HG03432 (cell line): ENCODE results near the gene SLC7A10.
A peak's percentile ranks its signal among the peaks of the same experiment; 100 is the strongest.
"Not testable (repeated sequence)": the region's sequence is repeated elsewhere in the genome, so short reads cannot be mapped to it uniquely, and the experiment has no call there.

Source experiments
- ATAC-seq: cut with Tn5 transposase; IDR thresholded peaks from one replicate; pipeline ENCODE4 v1.9.1; 2021; ENCODE audit warnings: mild to moderate bottlenecking, moderate library complexity; ENCODE audit not compliant: unreplicated experiment

Gene SLC7A10

DNA sequence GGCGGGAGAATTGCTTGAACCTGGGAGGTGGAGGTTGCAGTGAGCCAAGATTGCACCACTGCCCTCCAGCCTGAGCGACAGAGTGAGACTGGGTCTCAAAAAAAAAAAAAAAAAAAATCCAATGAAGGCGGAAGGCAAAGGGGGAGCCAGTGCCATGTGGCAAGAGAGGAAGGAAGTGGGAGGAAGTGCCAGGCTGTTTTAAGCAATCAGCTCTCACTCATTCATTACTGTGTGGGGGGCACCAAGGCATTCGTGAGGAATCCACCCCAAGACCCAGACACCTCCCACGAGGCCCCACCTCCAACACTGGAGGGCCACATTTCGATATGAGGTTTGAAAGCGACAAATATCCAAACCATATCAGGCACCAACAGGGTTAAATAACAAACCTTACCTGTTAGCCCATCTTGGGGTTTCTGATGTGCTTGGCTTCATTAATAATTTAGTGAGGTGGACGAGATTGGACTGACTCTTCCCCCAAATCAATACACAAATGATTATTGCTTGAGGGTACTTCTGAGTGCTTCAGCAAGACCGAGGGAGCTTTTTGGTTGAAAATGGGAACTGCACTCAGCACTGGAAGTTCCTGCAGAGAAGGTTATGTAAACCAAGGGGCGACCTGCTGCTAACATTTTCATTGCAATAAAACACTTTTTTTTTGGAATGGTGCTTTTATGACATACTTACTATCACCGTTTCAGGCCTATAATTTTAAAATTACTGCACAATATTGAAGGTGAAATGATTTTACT, 39.0 kb downstream of the SLC7A10 start:
- no peak for ATAC-seq

DNA sequence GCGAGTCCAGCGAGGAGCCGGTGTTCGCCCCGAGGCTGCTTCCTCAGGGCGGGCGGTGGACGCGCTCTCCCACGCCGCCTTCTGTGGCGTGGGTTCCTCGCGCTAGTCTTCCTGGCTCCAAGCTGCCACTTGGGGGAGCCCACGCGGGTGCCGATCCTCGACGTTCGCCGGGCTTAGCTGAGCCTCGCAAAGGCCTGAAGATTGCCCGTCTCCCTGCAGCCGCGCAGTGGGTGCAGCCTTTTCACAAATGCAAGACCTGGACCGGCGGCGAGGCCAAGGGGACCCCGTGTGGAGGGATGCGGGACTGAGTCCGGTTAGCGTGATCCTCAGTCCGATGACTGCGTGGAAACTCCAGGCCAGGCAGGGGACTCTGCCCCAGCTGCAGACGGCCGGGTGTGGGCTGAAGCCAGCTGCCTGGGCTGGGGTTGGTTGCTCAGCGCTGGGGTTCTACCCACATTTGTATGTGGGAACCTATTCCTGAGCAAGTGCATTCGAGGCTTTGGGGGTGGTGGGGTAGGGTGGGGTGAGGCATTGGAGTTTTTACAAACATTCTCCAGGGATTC, 48.2 kb downstream of the SLC7A10 start:
- peak; percentile 23 for ATAC-seq

DNA sequence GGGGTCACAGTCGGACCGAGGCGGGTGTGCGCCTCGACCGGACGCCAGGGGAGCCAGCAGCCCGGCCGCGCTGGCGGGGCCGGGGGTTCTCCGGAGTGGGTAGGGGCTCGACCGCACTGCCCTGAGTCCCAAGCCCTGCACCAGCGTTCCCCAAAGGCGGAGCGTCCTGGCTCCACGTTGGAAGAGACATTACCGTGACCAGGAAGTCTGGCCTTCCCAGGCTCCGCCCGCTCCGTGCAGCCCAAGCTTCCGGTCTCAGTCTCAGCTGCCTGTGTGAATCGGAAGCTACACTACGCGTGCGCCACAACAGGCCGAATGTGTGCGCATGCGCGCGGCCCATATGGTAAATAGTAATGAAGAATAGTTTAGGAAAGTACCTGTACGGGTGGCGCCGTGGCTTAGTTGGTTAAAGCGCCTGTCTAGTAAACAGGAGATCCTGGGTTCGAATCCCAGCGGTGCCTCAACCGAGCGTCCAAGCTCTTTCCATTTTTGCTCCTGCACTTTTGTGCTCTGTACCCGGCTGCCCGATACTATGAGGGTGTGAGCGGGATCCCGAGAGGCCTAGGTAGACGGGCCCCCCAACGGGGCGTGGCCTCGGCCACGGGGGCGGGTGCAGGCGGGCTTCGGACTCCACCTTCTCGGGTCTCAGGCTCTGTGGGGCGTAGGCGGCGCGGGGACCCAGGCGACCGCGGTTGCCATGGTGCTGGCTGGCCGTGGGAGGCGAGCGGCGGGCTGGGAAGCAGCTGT, 48.8 kb downstream of the SLC7A10 start:
- peak; percentile 85 for ATAC-seq

DNA sequence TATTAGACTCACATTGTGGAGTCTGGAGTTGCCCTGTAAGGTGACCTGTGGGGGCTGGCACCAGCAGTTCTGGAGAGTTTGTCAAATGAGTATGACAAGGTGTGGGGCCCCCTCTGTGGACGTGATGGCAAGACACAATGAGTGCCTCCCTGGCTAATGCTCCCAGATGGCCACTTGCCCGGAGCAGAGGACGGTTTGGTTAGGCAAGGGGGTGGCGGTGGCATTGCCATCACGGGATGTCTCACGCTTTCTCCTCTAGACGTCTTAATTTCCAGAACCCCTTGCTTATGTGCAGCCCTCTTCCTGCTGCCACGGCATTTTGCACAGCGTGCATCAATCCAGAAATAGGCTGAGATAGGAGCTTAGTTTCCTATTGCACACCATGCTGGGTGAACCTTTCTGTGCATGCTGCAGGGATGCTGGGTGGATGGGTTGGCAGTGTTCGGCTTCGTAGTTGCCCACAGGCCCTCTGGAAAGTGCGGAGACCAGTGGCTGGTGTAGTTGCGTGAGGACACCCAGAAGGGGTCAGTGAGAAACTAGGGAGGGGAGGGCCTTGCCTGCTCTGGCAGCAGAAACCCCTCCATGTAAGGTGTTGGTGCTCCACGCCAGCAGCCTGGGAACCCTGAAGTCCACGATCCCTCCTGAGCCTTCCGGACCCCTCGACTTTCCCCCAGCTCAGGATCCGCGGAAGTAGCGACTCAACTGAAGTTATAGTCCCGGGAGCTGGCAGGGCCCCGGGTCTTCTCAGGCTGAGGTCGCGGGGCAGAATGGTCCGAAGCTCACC, 49.6 kb downstream of the SLC7A10 start:
- peak; percentile 0 for ATAC-seq

DNA sequence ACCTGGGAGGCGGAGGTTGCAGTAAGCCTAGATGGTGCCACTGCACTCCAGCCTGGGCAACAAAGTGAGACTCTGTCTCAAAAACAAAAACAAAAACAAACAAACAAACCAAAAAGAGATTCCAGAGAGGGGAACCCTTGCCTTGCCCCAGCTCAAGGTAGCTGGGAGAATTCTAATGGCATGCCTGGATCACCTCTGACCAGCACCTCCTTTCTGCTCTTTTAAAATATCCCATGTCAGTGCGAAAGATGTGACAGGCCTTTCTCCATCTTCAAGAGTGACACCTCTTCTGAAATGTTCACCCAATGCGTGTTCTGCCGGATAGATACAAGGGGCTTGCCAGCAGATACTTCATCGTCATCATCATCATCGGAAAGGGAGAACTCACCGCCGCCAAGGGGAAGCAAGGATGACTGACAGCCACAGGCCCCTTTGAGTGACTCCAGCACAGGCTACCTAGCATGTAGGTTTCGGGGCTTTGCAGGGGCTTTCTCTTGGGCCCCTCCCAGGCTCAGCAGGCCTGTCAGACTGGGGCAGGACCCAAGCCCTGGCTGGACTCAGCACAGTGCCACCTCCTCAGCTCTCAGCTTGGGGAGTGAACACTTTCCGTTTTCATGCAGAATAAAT, 50.4 kb downstream of the SLC7A10 start:
- ATAC-seq = no peak

DNA sequence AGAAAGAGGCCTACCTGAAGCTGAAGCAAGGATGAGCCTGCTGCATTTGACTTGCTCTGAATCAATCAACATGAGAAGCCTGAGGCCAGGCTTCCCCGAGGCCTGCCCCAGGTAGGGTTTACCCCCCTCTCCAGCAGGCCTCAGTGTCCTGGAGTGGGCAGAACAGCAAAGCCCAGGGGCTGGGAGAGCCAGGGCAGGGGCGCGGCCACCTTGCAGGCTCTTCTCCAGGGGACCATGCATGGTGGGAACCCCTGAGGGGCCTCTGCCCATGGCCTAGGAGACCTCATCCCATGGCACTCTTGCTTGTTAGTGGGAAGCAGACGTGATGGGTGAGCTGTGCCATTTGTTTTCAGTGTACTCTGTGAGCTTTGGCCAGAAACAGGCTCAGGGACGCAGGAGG, 51.5 kb downstream of the SLC7A10 start:
- no peak for ATAC-seq

DNA sequence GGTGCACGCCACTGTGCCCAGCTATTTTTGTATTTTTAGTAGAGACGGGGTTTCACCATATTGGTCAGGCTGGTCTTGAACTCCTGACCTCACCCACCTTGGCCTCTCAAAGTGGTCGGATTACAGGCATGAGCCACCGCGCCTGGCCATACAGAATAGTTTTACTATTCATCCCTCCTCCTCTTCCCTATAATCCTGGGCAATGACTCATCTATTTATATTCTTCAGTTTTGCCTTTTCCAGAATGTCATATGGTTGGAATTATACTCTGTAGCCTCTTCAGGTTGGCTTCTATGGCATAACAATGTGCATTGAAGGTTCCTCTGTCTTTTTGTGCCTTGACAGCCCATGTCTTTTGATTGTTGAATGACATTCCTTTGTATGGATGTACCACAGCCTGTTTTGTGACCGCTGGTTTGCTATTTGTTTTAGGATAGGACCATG, 53.7 kb downstream of the SLC7A10 start:
- ATAC-seq = no peak

DNA sequence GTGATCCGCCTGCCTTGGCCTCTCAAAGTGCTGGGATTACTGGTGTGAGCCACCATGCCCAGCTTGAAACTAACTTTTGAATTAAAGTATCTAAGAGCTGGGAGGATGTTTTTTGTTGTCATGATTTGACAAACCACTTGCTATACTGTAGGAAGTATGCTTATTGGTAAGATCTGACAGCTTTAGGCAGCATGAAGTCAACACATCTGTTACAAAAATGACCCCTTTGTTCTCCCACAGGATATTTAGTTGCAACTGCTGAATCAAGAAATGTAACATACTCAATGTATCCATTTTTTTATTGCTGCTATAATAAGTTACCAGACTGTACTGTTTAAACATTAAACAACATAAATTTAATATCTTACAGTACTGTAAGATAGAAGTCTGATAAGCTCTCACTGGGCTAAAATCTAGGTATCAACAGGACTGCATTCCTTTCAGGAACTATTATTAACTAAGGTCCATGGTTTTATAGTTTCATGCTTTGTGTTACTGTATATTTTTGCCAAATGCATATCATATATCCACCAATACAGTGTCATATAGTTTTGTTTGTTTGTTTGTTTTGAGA, 54.3 kb downstream of the SLC7A10 start:
- no peak for ATAC-seq

DNA sequence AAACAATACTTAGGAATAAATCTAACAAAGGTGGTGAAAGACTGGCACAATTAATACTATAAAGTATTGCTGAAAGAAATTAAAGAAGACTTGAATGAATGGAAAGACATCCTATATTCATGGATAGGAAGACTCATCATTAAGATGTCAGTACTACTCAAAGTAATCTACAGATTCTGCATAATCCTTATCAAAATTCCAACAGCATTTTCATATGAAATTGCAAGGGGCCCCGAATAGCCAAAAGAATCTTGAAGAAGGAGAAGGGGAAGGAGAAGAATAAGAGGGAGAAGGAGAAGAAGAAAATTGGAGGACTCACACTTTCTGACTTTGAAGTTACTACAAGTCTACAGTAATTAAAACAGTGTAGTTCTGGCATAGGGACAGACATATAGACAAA, 57.1 kb downstream of the SLC7A10 start:
- no peak for ATAC-seq

DNA sequence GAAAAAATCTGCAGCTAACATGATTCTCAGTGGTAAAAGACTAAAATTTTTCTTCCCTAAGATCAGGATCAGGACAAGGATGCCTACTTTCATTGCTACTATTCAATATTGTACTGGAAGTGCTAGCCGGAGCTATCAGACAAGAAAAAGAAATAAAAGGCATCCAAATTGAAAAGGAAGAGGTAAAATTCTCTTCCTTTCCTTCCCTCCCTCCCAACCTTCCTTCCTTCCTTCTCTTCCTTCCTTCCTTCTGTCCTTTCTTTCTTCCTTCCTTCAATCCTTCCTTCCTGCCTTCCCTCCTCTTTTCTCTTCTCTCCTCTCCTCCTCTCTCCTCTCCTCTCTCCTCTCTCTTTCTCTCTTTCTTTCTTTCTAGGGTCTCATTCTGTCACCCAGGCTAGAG, 58.2 kb downstream of the SLC7A10 start:
- no peak for ATAC-seq

DNA sequence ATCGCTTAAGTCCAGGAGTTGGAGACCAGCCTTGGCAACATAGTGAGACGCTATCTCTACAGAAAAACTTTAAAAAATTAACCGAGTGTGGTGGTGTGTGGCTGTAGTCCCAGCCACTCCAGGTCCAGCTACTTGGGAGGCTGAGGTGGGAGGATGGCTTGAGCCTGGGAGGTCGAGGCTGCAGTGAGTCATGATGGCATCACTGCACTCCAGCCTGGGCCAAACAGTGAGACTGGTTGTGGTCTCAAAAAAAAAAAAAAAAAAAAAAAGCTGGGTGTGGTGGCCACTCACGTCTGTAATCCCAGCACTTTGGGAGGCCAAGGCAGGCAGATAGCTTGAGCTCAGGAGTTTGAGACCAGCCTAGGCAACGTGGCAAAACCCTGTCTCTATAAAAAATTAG, 59.6 kb downstream of the SLC7A10 start:
- ATAC-seq = not testable (repeated sequence)

DNA sequence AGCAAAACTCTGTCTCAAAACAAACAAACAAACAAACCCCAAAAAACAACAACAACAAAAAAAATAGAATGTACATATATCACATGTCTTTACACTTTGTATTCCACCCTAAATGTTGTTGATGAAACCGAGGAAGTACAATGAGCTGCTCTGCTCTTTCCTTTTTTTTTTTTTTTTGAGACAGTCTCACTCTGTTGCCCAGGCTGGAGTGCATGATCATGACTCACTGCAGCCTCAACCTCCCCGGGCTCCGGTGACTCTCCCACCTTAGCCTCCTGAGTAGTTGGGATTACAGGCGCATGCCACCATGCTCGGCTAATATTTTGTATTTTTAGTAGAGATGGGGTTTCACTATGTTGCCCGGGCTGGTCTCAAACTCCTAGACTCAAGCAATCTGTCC, 62.2 kb downstream of the SLC7A10 start:
- ATAC-seq = no peak

DNA sequence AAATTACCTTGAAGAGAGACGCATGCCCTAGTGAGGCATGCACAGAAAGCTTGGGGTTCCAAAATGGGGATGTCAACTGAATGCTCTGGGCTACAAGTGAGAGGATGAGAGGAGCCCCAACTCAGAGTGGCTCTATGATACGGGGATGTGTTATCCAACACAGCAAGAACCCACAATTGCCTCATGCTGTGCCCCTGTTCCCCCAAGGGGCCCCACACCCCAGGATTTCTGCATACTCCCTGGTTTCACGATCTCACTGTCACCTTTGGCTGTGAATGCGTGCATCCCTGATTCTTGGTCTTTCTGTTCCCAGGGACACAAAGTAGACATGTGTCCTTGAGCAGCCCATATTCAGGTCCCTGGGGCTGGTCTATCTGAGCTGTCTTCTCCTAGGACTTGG, 64.4 kb downstream of the SLC7A10 start:
- ATAC-seq = no peak

DNA sequence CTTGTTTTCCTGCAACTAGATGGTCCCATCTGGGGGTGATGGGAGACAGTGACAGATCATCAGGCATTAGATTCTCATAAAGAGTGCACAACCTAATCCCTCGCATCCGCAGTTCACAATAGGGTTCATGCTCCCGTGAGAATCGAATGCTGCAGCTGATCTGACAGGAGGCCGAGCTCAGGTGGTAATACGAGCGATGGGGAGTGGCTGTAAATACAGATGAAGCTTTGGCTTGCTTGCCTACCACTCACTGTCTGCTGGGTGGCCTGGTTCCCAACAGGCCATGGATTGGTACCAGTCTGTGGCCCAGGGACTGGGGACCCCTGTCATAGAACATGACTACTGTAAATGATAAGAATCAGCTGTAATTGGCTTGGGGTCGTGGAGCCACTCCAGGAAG, 65.8 kb downstream of the SLC7A10 start:
- ATAC-seq = no peak

DNA sequence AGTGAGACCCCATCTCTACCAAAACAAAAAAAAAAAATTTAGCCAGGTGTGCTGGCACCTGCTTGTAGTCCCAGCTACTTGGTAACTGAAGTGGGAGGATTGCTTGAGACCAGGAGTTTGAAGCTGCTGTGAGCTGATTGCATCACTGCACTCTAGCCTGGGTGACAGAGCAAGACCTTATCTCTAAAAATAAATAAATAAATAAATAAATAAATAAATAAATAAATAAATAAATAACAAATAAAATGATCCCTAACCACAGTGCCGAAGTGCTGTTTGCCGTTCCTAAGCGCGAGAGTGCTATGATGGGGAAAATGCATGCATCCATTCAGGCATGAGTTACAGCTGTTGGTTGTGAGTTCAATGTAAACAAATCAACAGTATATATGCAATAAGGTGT, 66.5 kb downstream of the SLC7A10 start:
- no peak for ATAC-seq
